GM23338 (cell line): ENCODE data around the gene NAA15.
A peak's percentile ranks its signal among the peaks of the same experiment; 100 is the strongest.

Experiments
- CREB1 ChIP-seq: fragments of 250-450 bp; sonication (Bioruptor Pico); IDR thresholded peaks from 2 replicates; pipeline ENCODE4 v1.5.0; 2020; ENCODE audit warnings: low read depth, mild to moderate bottlenecking, moderate library complexity
- CTCF ChIP-seq, 2 experiments: fragments of 200-600 bp in 1 of 2; sonication (generic) in 1 of 2; conservative IDR thresholded peaks; 2 replicates each; pipeline versions ENCODE4 v1.5.1 to v1.6.1; 2016 to 2017; ENCODE audit warnings: antibody characterized with exemption in 2 of 2, low read depth in 2 of 2, mild to moderate bottlenecking in 2 of 2, moderate library complexity in 1 of 2
- STAT1 ChIP-seq: IDR thresholded peaks from one replicate; pipeline ENCODE4 v1.6.1; 2016; ENCODE audit warnings: antibody characterized with exemption; ENCODE audit not compliant: unreplicated experiment

- peak; percentile 81 to 99 for TF ChIP-seq CTCF (conservative IDR thresholded peaks at IDR 0.05; ENCODE audit: low read depth in 2 of 2)
- no peak for TF ChIP-seq CREB1
- no peak for TF ChIP-seq STAT1
These were observed 5.9 kb upstream of the NAA15 start for GRCh38 chr4:139295206-139295941.
